K562 (cell line): ENCODE results near the gene GPATCH2L. TPM values are rescaled to one million over a fixed set of nuclear protein-coding genes. Genes with fewer than 3 reads are reported as not detected.

Experiments used
- FOXJ2 ChIP-seq: fragments of 200-800 bp; sonication (Bioruptor generic); IDR thresholded peaks from 2 replicates; pipeline ENCODE4 v1.6.1; 2016; ENCODE audit warnings: missing genetic modification characterization, missing compliant biosample characterization
- MGA ChIP-seq: fragments of 450-650 bp; IDR thresholded peaks from 2 replicates; pipeline ENCODE4 v1.6.1; 2016; ENCODE audit warnings: mild to moderate bottlenecking, moderate library complexity
- NR2C2 ChIP-seq, 2 experiments: fragments of 200-800 bp in 1 of 2; sonication (Bioruptor generic) in 1 of 2; sonication (generic) in 1 of 2; formaldehyde crosslinking in 1 of 2; IDR thresholded peaks; 2 replicates each; pipeline versions ENCODE4 v1.6.1 to v1.8.0; 2016 to 2022; ENCODE audit warnings: mild to moderate bottlenecking in 1 of 2, missing compliant biosample characterization in 1 of 2, missing genetic modification characterization in 1 of 2, missing genetic modification reagents in 1 of 2
- NUFIP1 ChIP-seq: fragments of 450-650 bp; IDR thresholded peaks from 2 replicates; pipeline ENCODE4 v1.6.1; 2018; ENCODE audit not compliant: partially characterized antibody
- ZNF3 ChIP-seq: fragments of 250-450 bp; sonication (Bioruptor Pico); IDR thresholded peaks from 2 replicates; pipeline ENCODE4 v1.5.0; 2021; ENCODE audit warnings: mild to moderate bottlenecking, moderate library complexity
- polyA plus RNA-seq, 8 experiments: library from polyadenylated mRNA; depleted of rRNA in 4 of 8; stranded (reverse) in 5 of 8; unstranded in 3 of 8; fragments of >200 nt; fragmentation: Nextera tagmentation in 2 of 8; fragmentation: Illumina TruSeq in 1 of 8; extraction: Ambion mirVana in 2 of 8; extraction: Trizol in 1 of 8; gene quantifications; 2 replicates each; pipeline versions ENCODE4 v1.2.1 to v1.2.3, GENCODE V29; 2011 to 2014; ENCODE audit warnings: inconsistent platforms in 1 of 8, missing spikeins in 1 of 8
- total RNA-seq, 7 experiments: library from RNA; depleted of rRNA in 6 of 7; stranded (reverse); fragments of >200 nt in 6 of 7; fragmentation: Illumina TruSeq in 2 of 7; extraction: Trizol in 2 of 7; gene quantifications; 2 replicates each; pipeline versions ENCODE4 v1.2.1 to v1.2.3, GENCODE V29; 2011 to 2021; ENCODE audit warnings: low replicate concordance in 1 of 7

Gene GPATCH2L
- total and polyA plus RNA-seq, 9 of the 15 experiments (the other 6 are each of a cell fraction or from before 2014, with no cell fraction given) = 13.1 to 39.6 (median 20.0) TPM

- no peak for TF ChIP-seq MGA
- TF ChIP-seq NR2C2 (CRISPR knock-in tag; IDR thresholded peaks at IDR 0.05) = no peak
- no peak for TF ChIP-seq NR2C2 (tag; IDR thresholded peaks at IDR 0.05)
- TF ChIP-seq ZNF3 (CRISPR knock-in tag) = no peak
- no peak for TF ChIP-seq NUFIP1
- TF ChIP-seq FOXJ2 (tag) = no peak
- TF ChIP-seq, all 486 proteins: peak for 0
These were observed 39.6 kb downstream of the GPATCH2L start (continued) for GRCh38 chr14:76191297-76191696.
